GM12874 (cell line): ENCODE data around the gene XPNPEP1.

Source experiments
- CTCF ChIP-seq: IDR thresholded peaks from 2 replicates; pipeline ENCODE4 v1.5.1; 2011; ENCODE audit warnings: low read depth, mild to moderate bottlenecking, control low read depth, low read length, moderate library complexity; ENCODE audit not compliant: insufficient read depth

The XPNPEP1 gene

GRCh38 chr10:109862738-109863137, 60.6 kb downstream of the XPNPEP1 start:
- no peak for TF ChIP-seq CTCF

GRCh38 chr10:109862041-109862440, 61.3 kb downstream of the XPNPEP1 start:
- TF ChIP-seq CTCF = no peak

- no peak for TF ChIP-seq CTCF
Measured at GRCh38 chr10:109861081-109861480, 62.2 kb downstream of the XPNPEP1 start.

- no peak for TF ChIP-seq CTCF
Measured at GRCh38 chr10:109859221-109859620, 64.1 kb downstream of the XPNPEP1 start.

GRCh38 chr10:109855746-109856145, 67.6 kb downstream of the XPNPEP1 start:
- no peak for TF ChIP-seq CTCF

GRCh38 chr10:109853921-109854320, 69.4 kb downstream of the XPNPEP1 start:
- TF ChIP-seq CTCF = no peak

GRCh38 chr10:109852475-109853037, 70.8 kb downstream of the XPNPEP1 start:
- peak; percentile 91 for TF ChIP-seq CTCF
